ENCODE results near the gene POLR1E. TPM values are rescaled to one million over a fixed set of nuclear protein-coding genes. Genes with fewer than 3 reads are reported as not detected.

The POLR1E gene, protein sequence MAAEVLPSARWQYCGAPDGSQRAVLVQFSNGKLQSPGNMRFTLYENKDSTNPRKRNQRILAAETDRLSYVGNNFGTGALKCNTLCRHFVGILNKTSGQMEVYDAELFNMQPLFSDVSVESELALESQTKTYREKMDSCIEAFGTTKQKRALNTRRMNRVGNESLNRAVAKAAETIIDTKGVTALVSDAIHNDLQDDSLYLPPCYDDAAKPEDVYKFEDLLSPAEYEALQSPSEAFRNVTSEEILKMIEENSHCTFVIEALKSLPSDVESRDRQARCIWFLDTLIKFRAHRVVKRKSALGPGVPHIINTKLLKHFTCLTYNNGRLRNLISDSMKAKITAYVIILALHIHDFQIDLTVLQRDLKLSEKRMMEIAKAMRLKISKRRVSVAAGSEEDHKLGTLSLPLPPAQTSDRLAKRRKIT
- total RNA-seq (2022; extraction: Qiagen RNA extraction; ENCODE audit: low read depth), result 37.3 to 46.5 TPM (median 44.1 TPM) in 5 replicates

DNA sequence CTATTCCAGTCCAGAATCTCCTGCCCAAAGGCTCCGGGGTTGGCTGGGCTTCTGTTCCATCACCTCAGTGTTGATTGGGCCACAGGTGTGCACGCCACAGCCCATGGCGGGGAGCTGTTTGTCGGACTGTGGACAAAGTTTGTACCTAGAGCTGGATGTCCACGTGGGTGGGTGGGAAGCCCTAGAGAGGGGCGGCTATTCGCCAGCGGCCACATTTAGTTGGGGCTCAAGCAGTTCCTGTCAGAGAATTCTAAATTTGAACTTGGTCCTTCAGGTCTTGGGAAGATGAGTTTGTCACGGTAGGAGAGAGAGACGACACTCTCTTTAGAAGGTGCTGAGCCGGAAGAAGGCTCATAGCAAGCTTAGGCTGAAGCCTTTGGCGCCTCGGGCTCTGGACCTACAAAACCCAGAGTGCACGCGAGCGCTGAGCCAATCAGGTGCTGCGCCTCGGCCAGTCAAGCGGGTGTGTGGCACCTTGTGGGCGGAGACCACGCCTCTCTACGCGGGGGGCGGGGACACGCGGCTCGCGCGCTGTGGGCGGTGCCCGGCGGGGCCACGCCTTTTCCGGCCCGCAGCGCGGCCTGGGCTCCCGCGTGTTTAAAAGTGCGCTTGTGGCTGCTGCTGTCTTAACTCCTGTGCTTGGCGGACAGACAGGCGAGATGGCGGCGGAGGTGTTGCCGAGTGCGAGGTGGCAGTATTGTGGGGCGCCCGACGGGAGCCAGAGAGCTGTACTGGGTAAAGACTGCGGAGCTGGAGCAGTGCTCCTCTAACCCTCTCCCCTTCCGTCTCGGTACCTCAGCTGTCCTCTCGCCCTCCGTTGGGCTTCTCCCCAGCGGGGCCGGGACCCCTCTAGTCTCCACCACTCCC is at the start of gene POLR1E:
POLR1E (plus strand) TSS at position 560 of the 867 bp plus-strand sequence; CDS start at position 660, 100 bp downstream.

DNA sequence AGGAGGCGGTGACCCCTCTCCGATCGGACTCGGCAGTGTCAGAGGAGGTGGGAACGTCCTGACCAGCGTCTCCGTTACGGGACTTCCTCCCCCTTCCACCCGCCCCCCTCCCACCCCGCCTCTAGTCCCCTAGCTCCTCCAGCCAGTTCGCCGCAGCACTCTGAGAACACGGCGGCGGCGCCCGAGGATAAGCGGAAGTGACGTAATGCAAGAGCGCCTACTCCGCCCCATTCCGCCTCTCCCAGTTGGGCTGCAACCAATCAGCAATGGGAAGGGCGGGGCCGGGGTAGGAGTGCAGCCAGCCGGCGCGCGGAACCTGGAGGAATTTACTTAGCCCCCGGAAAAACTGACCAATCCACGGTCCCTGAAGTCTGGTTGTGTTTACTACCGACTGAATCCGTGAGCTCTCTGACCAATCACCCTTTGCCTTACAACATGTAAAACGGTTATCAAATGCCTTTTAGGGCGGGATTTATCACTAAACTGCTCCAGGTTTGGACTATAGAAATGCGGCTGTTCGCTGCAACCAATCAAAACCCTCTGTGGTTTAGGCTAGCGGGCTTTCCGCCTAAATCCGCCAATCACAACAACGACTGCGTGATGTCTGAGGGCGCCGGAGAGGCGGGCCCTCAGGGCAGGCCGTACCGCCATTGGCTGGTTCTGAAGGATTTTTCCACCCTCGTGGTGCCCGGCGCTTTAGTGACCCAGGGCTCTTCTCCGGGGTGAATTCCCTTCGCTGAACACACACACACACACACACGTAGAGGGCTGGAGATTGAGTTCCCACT is 20.3 kb upstream of the POLR1E start, which contains the start of gene ZBTB5:
ZBTB5 (minus strand) TSS at position 202 of the 788 bp plus-strand sequence. CDS start 22,899 bp downstream, outside the sequence.

Other genes starting within 250 kb of the POLR1E start
- 139 to 164 TPM (median 156 TPM) in 5 replicates for gene GRHPR, start 63.3 kb upstream of the POLR1E start, total RNA-seq (2022; extraction: Qiagen RNA extraction; ENCODE audit: low read depth)
- 7.7 to 9.7 TPM (median 8.9 TPM) in 5 replicates for gene ZBTB5, start 20.5 kb upstream of the POLR1E start, total RNA-seq (2022; extraction: Qiagen RNA extraction; ENCODE audit: low read depth)
- gene FBXO10, start 90.4 kb downstream of the POLR1E start, total RNA-seq (2022; extraction: Qiagen RNA extraction; ENCODE audit: low read depth), result 5.7 to 8.4 TPM (median 7.2 TPM) in 5 replicates
- gene TOMM5, start 106.6 kb downstream of the POLR1E start, total RNA-seq (2022; extraction: Qiagen RNA extraction; ENCODE audit: low read depth), result 322 to 345 TPM (median 337 TPM) in 5 replicates
- gene FRMPD1, start 165.0 kb downstream of the POLR1E start, total RNA-seq (2022; extraction: Qiagen RNA extraction; ENCODE audit: low read depth), result 0.02 to 0.04 TPM (median 0.03 TPM) in 4 of 5 replicates, not detected in the other

Data from A549 treated with DMSO at 1 μM for 4 hours (cell line).